ENCODE measurements around the gene ZSCAN5B.

- TF ChIP-seq TAF1 (IDR thresholded peaks at IDR 0.05; ENCODE audit: borderline replicate concordance, low read depth, low read length) (no peak), POLR2AphosphoS5 (IDR thresholded peaks at IDR 0.05; ENCODE audit: low read depth, low read length) (no peak)
Measured at GRCh38 chr19:56152644-56153043, 44.9 kb downstream of the ZSCAN5B start.

All from GM12892 (cell line).